ENCODE data around the gene PGLYRP3.

GRCh38 chr1:153259387-153259786, 53.4 kb downstream of the PGLYRP3 start, which contains the start of gene LORICRIN:
- TF ChIP-seq CTCF (IDR thresholded peaks at IDR 0.05; ENCODE audit: insufficient read depth, low read depth, low read length) (no peak), EZH2 (IDR thresholded peaks at IDR 0.05; ENCODE audit: insufficient read depth, low read length) (no peak)
